Heart right ventricle (tissue), 16 donors: ENCODE measurements around the gene TOR1B. TPM values are rescaled to one million over a fixed set of nuclear protein-coding genes. Genes with fewer than 3 reads are reported as not detected.
"Not testable (repeated sequence)": the region's sequence is repeated elsewhere in the genome, so short reads cannot be mapped to it uniquely, and the experiment has no call there.

Source experiments
- ATAC-seq, 8 donors: fragments of 200-7000 bp; cut with Tn5 transposase; one replicate each; pipeline ENCODE4 v1.9.1; 2020; ENCODE audit warnings: mild to moderate bottlenecking in 8 of 8, moderate library complexity in 8 of 8, moderate number of reproducible peaks in 1 of 8
- DNase-seq, 2 donors: peaks; one replicate each; pipeline ENCODE4 v3.0.0-alpha.2; 2020
- H3K27ac ChIP-seq, 10 donors: fragments of 200-600 bp; sonication (generic) in 2 of 10; one replicate each; pipeline versions ENCODE4 v1.5.0 to v1.8.0; 2020 to 2022; ENCODE audit warnings: mild to moderate bottlenecking in 3 of 10
- H3K27me3 ChIP-seq, 7 donors: fragments of 200-600 bp; one replicate each; pipeline ENCODE4 v1.8.0; 2021 to 2022; ENCODE audit warnings: mild to moderate bottlenecking in 2 of 7
- H3K36me3 ChIP-seq, 9 donors: fragments of 200-600 bp; sonication (generic) in 1 of 9; one replicate each; pipeline versions ENCODE4 v1.5.0 to v1.8.0; 2020 to 2022; ENCODE audit warnings: mild to moderate bottlenecking in 2 of 9
- H3K4me1 ChIP-seq, 9 donors: fragments of 200-600 bp; sonication (generic) in 1 of 9; one replicate each; pipeline versions ENCODE4 v1.5.0 to v1.8.0; 2020 to 2022; ENCODE audit warnings: mild to moderate bottlenecking in 4 of 9
- H3K4me3 ChIP-seq, 10 donors: fragments of 200-600 bp; sonication (generic) in 2 of 10; one replicate each; pipeline versions ENCODE4 v1.5.0 to v1.8.0; 2020 to 2022; ENCODE audit warnings: mild to moderate bottlenecking in 7 of 10, moderate library complexity in 2 of 10
- H3K9me3 ChIP-seq, 11 donors: fragments of 200-600 bp in 10 of 11; sonication (generic) in 2 of 11; one replicate each; pipeline versions ENCODE4 v1.5.0 to v1.8.0; 2013 to 2022; ENCODE audit warnings: mild to moderate bottlenecking in 2 of 11, control low read depth in 1 of 11, moderate library complexity in 1 of 11
- WGBS, 2 donors: extraction: QIAGEN DNeasy Blood & Tissue Kit; methylation state at CpG; one replicate each; pipeline ENCODE4 v1.1.7; 2013; ENCODE audit warnings: inconsistent platforms in 1 of 2; 5-methylcytosine and 5-hydroxymethylcytosine counted together
- intact Hi-C, 10 donors: fragments of 100-400 bp; cut with DNase I; formaldehyde crosslinking; loops; one replicate each; pipeline versions ENCODE4 v1.11.1 to v1.14.2; 2022
- polyA plus RNA-seq, 2 donors: library from polyadenylated mRNA; stranded (reverse); fragments of 200-250 nt; gene quantifications; one replicate each; pipeline ENCODE4 v1.2.3, GENCODE V29; 2013
- total RNA-seq, 10 donors: library from RNA; stranded (reverse); fragmentation: NEBNext Ultra II Directional in 3 of 10; extraction: Animal tissue kit (Norgen Biotek cat#: 25700) in 3 of 10; gene quantifications; one replicate each; pipeline versions ENCODE4 v1.2.1 to v1.2.4, GENCODE V29; 2021 to 2023
- TF ChIP-seq, protein P1 (sequence below), 9 donors: fragments of 200-600 bp; sonication (generic) in 2 of 9; IDR thresholded peaks; one replicate each; pipeline versions ENCODE4 v1.5.0 to v1.8.0; 2021 to 2022; ENCODE audit warnings: antibody characterized with exemption in 9 of 9, mild to moderate bottlenecking in 5 of 9, moderate library complexity in 1 of 9
- donor health status: Arrhythmogenic right ventricular cardiomyopathy.
- donor health status: ischemic (EF 13 %, LVEDD 7.1; RV severe dilation, severe dysfunction).
- donor health status: healthy with polysubstance abuse.
- donor health status: DM: no; HTN: yes; CAD: no.
- donor health status: DM: no; HTN: no; CAD: no.
- donor health status: ischemic (EF 25% LVEDD 6.9; RV normal size, moderate dysfunction).
- donor health status: ischemic (EF 25% LVEDD 5.7; RV mildly dilated, moderate dysfunction).
- donor health status: healthy.
- donor health status: DM: yes; HTN: yes; CAD: no.
- donor health status: Ischemic cardiomyopathy.
- donor health status: ischemic (EF 35%, LVEDD 5.7; RV mildly dilated, moderate dysfunction).
- donor health status: nonischemic (EF 11% LVEDD 7.7; RV severe dilation, severe dysfunction).
- donor health status: DM: yes; HTN: yes; CAD: no.
- donor health status: PGD.
- donor health status: ischemic (EF 29% LVEDD 5.4; RV normal size, mild dysfunction).
- donor health status: nonischemic (EF 23%, LVEDD 6.1; RV moderate dilation, normal function).

TOR1B gene
- total and polyA plus RNA-seq, 12 donors = 6.4 to 13.8 (median 11.0) TPM

GRCh38 chr9:129783516-129784361 lies 19.2 kb upstream of the TOR1B start:
- peak; percentile 33 to 75 for DNase-seq
- Histone ChIP-seq H3K9me3 (no peaks in the 10 kb centered on the region), H3K27ac (no peak overlapping the region), H3K4me1 (peaks cover 0 to 6% (median 0%) of the 10 kb centered on the region in 9 donors), H3K27me3 (peaks cover 0 to 17% (median 8%) of the 10 kb centered on the region in 7 donors), H3K36me3 (no peaks in the 10 kb centered on the region), H3K4me3 (no peak overlapping the region)
- peak; percentile 83 to 96 (median 93) for ATAC-seq
- intact Hi-C loops = loop anchor here (1.0 to 10.0 kb wide), 13 partner anchors 45 to 653 kb away; partner anchors contain the start of gene ASB6 (in 7 of the 10)
- TF ChIP-seq, protein P1, sequence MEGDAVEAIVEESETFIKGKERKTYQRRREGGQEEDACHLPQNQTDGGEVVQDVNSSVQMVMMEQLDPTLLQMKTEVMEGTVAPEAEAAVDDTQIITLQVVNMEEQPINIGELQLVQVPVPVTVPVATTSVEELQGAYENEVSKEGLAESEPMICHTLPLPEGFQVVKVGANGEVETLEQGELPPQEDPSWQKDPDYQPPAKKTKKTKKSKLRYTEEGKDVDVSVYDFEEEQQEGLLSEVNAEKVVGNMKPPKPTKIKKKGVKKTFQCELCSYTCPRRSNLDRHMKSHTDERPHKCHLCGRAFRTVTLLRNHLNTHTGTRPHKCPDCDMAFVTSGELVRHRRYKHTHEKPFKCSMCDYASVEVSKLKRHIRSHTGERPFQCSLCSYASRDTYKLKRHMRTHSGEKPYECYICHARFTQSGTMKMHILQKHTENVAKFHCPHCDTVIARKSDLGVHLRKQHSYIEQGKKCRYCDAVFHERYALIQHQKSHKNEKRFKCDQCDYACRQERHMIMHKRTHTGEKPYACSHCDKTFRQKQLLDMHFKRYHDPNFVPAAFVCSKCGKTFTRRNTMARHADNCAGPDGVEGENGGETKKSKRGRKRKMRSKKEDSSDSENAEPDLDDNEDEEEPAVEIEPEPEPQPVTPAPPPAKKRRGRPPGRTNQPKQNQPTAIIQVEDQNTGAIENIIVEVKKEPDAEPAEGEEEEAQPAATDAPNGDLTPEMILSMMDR (IDR thresholded peaks at IDR 0.05) = peak; percentile 89 to 94 (median 92)
- 32 to 36% methylated on average over 14 of the region's 14 CpGs for WGBS, 2 donors

DNA sequence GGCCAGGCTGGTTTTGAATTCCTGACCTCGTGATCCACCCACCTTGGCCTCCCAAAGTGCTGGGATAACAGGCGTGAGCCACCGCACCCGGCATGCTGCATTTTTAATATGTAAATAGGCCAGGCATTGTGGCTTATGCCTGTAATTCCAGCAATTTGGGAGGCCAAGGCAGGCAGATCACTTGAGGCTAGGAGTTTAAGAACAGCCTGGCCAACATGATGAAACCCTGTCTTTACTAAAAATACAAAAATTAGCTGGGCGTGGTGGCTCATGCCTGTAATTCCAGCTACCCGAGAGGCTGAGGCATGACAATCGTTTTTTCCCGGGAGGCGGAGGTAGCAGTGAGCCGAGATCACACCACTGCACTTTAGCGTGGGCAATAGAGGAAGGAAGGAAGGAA lies 18.0 kb upstream of the TOR1B start:
- H3K36me3 ChIP-seq, H3K4me3 ChIP-seq, DNase-seq, H3K4me1 ChIP-seq, H3K9me3 ChIP-seq, ATAC-seq, H3K27ac ChIP-seq: not testable (repeated sequence)
- 73 to 74% methylated on average over 11 of the region's 11 CpGs for WGBS, 2 donors
- intact Hi-C loops = loop anchor here (1.0 to 10.0 kb wide), 6 partner anchors 48 to 653 kb away; partner anchors contain the start of gene ASB6 (in 5 of the 10)
- peaks cover 0 to 20% (median 8%) of the 10 kb centered on the region in 7 donors for H3K27me3 ChIP-seq

DNA sequence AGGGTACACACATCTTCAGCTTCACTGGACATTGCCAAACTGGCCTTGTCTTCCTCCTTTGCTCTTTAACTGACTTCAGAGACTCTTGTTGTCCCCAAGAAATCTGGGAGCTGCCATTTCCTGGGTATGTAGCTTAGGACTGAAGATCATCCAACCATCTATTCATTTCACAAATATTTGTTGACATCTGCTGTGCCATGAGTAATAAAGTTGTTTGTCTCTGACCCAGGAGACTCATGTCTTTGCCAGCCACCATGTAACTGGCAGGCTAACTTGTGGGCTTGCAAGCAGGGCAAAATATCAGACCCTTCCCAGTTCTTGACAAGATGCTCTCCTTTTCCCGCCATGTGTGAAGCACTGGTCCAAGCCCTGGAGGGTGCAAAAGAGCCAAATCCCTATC lies 17.1 kb upstream of the TOR1B start:
- Histone ChIP-seq H3K4me3 (no peak overlapping the region), H3K27ac (no peak overlapping the region), H3K36me3 (no peaks in the 10 kb centered on the region), H3K4me1 (peaks cover 0 to 14% (median 0%) of the 10 kb centered on the region in 9 donors), H3K27me3 (peaks cover 0 to 20% (median 8%) of the 10 kb centered on the region in 7 donors), H3K9me3 (no peaks in the 10 kb centered on the region)
- ATAC-seq (no peak), DNase-seq (no peak)
- WGBS, 2 donors = 85 to 91% methylated on average over 1 of the region's 1 CpG
- TF ChIP-seq, protein P1 (IDR thresholded peaks at IDR 0.05) = no peak
- intact Hi-C loops = loop anchor here in 3 of 10 donors (5.0 to 10.0 kb wide), 3 partner anchors 49 to 651 kb away; no protein-coding TSS in a partner anchor

DNA sequence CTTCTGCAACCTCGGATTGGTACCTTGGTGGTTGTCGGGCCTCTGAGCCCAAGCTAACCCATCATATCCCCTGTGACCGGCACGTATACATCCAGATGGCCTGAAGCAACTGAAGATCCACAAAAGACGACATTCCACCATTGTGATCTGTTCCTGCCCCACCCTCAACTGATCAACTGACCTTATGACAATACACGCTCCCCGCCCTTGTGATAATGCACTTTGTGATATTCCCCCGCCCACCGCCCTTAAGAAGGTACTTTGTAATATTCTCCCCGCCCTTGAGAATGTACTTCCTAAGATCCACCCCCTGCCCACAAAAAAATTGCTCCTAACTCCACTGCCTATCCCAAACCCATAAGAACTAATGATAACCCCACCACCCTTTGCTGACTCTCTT lies 16.5 kb upstream of the TOR1B start:
- TF ChIP-seq, protein P1 (IDR thresholded peaks at IDR 0.05) = no peak
- intact Hi-C loops = loop anchor here in 3 of 10 donors (5.0 to 10.0 kb wide), 3 partner anchors 49 to 652 kb away; no protein-coding TSS in a partner anchor
- ATAC-seq = no peak
- 66 to 77% methylated on average over 10 of the region's 10 CpGs for WGBS, 2 donors
- DNase-seq = no peak
- Histone ChIP-seq H3K27ac (no peak overlapping the region), H3K9me3 (no peaks in the 10 kb centered on the region), H3K27me3 (peaks cover 0 to 20% (median 8%) of the 10 kb centered on the region in 7 donors), H3K4me1 (peaks cover 0 to 14% (median 0%) of the 10 kb centered on the region in 9 donors), H3K36me3 (no peaks in the 10 kb centered on the region), H3K4me3 (no peak overlapping the region)
